NCI-H2227 (cell line): ENCODE data around the gene CDYL.
A peak's percentile ranks its signal among the peaks of the same experiment; 100 is the strongest.
"Not testable (repeated sequence)": the region's sequence is repeated elsewhere in the genome, so short reads cannot be mapped to it uniquely, and the experiment has no call there.

Experiments
- DNase-seq: peaks from one replicate; lab custom pipeline; 2025; ENCODE audit not compliant: unreplicated experiment; lab: John Stamatoyannopoulos, UW

The CDYL gene

GRCh38 chr6:4983322-4983721 lies 207.1 kb downstream of the CDYL start:
- no peak for DNase-seq

GRCh38 chr6:4986999-4987398 lies 210.8 kb downstream of the CDYL start:
- no peak for DNase-seq

- DNase-seq = no peak
Measured at GRCh38 chr6:4987432-4987831, 211.2 kb downstream of the CDYL start.

- no peak for DNase-seq
Measured at GRCh38 chr6:4994741-4995140, 218.5 kb downstream of the CDYL start.

- no peak for DNase-seq
Measured at GRCh38 chr6:4997862-4998261, 221.7 kb downstream of the CDYL start.

GRCh38 chr6:4999586-4999985 lies 223.4 kb downstream of the CDYL start:
- DNase-seq = no peak

- peak; percentile 98 for DNase-seq
Measured at GRCh38 chr6:5003604-5004372, 227.6 kb downstream of the CDYL start, which contains the start of gene RPP40. RPP40 (minus strand) TSS chr6:5004037; CDS start chr6:5004002, 35 bp downstream.

GRCh38 chr6:5004373-5005037 lies 228.3 kb downstream of the CDYL start:
- peak; percentile 69 for DNase-seq

GRCh38 chr6:5005038-5005433 lies 228.8 kb downstream of the CDYL start:
- not testable (repeated sequence) for DNase-seq
